PFSK-1 (cell line): Measurements from ENCODE around the gene DOC2B.

Source experiments
- FOXP2 ChIP-seq: optimal IDR thresholded peaks from 2 replicates; pipeline ENCODE3; 2011; ENCODE audit warnings: borderline replicate concordance, control low read depth, inconsistent platforms; ENCODE audit not compliant: insufficient read depth; ENCODE audit errors: extremely low read length, extremely low read depth
- POLR2AphosphoS5 ChIP-seq: IDR thresholded peaks from 2 replicates; pipeline ENCODE4 v1.6.1; 2012; ENCODE audit warnings: low read depth, mild to moderate bottlenecking, control low read depth, low read length, moderate library complexity
- SIN3A ChIP-seq: IDR thresholded peaks from 2 replicates; pipeline ENCODE4 v1.6.1; 2012; ENCODE audit warnings: mild to moderate bottlenecking, low read length, moderate library complexity, borderline replicate concordance; ENCODE audit not compliant: insufficient read depth
- TAF1 ChIP-seq: IDR thresholded peaks from 2 replicates; pipeline ENCODE4 v1.6.1; 2012; ENCODE audit warnings: low read length, control low read depth, borderline replicate concordance; ENCODE audit not compliant: insufficient read depth
- TF ChIP-seq, protein P1 (sequence below), 2 experiments: IDR thresholded peaks; 2 replicates each; pipeline versions ENCODE4 v1.6.1 to v1.8.0; 2011 to 2012; ENCODE audit warnings: low read depth in 2 of 2, low read length in 2 of 2, control low read depth in 1 of 2, inconsistent platforms in 1 of 2, mild to moderate bottlenecking in 1 of 2, moderate library complexity in 1 of 2; ENCODE audit not compliant: insufficient read depth in 1 of 2

DOC2B gene

DNA sequence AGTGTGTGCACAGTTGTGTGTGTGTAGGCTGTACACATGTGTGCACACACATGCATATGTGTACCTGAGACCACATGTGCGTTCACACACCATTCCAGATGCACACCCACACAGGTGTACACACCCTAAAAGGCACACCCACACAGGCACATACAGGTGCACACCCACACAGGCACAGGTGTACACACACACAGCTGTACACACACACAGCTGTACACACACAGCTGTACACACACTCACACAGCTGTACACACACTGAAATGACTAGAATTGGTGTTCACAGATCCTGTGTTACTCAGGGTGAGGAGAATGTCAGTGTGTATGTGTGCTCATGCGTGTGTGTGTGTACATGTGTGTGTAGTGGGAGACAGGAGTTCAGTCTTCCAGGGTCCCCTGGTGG is 15.9 kb upstream of the DOC2B start:
- TF ChIP-seq POLR2AphosphoS5 (no peak), FOXP2 (no peak), SIN3A (no peak), TAF1 (no peak)
- TF ChIP-seq, protein P1, sequence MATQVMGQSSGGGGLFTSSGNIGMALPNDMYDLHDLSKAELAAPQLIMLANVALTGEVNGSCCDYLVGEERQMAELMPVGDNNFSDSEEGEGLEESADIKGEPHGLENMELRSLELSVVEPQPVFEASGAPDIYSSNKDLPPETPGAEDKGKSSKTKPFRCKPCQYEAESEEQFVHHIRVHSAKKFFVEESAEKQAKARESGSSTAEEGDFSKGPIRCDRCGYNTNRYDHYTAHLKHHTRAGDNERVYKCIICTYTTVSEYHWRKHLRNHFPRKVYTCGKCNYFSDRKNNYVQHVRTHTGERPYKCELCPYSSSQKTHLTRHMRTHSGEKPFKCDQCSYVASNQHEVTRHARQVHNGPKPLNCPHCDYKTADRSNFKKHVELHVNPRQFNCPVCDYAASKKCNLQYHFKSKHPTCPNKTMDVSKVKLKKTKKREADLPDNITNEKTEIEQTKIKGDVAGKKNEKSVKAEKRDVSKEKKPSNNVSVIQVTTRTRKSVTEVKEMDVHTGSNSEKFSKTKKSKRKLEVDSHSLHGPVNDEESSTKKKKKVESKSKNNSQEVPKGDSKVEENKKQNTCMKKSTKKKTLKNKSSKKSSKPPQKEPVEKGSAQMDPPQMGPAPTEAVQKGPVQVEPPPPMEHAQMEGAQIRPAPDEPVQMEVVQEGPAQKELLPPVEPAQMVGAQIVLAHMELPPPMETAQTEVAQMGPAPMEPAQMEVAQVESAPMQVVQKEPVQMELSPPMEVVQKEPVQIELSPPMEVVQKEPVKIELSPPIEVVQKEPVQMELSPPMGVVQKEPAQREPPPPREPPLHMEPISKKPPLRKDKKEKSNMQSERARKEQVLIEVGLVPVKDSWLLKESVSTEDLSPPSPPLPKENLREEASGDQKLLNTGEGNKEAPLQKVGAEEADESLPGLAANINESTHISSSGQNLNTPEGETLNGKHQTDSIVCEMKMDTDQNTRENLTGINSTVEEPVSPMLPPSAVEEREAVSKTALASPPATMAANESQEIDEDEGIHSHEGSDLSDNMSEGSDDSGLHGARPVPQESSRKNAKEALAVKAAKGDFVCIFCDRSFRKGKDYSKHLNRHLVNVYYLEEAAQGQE (IDR thresholded peaks at IDR 0.05; ENCODE audit: insufficient read depth in 1 of 2, low read depth in 2 of 2, low read length in 2 of 2), result no peak

- TF ChIP-seq, protein P1 (IDR thresholded peaks at IDR 0.05; ENCODE audit: insufficient read depth in 1 of 2, low read depth in 2 of 2, low read length in 2 of 2), result no peak
- TF ChIP-seq SIN3A (no peak), POLR2AphosphoS5 (no peak)
Observed at GRCh38 chr17:194828-195602, 13.6 kb upstream of the DOC2B start.

DNA sequence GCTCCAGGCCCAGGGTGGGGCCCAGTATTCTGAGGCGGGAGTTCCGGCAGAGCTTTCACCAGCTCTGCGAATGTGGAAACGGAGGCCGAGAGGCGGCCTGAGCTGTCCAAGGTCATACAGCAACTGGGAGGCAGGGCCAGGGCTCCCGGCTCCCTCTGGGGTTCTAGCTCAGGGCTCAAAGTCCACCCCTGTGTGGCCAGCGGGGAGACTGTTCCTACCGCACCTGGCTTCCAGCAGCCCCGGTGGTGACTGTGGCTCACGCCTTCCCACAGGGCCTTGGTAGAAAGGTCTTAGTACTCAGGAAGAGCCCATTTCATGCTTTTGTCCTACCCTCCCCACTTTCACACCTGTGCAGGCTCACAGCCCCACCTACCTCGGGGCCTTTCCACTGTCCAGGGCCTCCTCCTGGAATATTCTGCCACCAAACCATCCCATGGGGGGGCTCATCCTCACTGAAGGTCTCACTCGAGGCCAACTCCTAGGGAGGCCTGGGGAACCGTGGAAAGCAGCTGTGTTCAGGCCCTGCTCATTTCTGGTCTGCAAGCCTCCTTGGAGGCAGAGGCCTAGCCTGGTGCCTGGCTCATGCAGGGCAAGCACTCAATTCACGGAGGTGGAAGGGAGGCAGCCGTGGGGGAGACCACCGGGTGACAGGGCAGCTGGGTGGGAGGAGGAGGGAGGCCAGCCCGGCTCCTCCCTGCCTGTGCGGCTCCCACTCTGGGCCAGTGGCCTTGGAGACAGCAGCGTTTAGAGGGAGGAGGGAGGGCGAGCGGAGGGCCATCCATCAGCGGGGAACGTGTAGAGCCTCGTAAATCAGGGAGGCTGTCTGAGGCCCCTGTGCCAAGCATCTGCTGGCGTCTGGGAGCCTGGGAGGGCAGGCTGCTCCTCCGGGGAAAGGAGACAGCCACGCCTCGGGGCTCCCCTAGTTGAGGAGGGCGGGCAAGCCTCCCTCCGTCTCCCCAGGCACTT is 12.7 kb upstream of the DOC2B start:
- TF ChIP-seq SIN3A, result no peak
- TF ChIP-seq, protein P1 (IDR thresholded peaks at IDR 0.05; ENCODE audit: insufficient read depth in 1 of 2, low read depth in 2 of 2, low read length in 2 of 2), result no peak
- TF ChIP-seq FOXP2, result no peak
- no peak for TF ChIP-seq TAF1
- no peak for TF ChIP-seq POLR2AphosphoS5

DNA sequence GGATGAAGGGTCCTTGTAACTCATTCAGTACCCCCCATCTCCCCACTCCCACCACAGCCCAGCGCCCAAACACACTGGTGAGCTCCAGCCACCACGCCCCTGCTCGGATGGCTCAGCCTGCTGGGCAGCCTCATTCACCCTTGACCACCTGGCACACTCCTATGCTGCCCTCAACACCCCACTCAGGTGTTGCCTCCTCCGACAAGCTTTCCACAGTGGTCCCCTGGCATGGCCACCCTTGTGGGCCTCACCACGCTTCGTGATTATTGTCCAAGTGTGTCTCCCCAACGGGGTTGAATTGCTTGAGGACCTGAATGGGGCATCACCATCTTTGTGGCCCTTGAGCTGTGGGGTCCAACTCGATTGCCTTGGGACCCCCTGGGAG is 12.0 kb upstream of the DOC2B start:
- TF ChIP-seq FOXP2 (no peak), SIN3A (no peak), TAF1 (no peak), POLR2AphosphoS5 (no peak)
- TF ChIP-seq, protein P1 (IDR thresholded peaks at IDR 0.05; ENCODE audit: insufficient read depth in 1 of 2, low read depth in 2 of 2, low read length in 2 of 2), result no peak
